ENCODE results near the gene PA2G4.
"Not testable (repeated sequence)": the region's sequence is repeated elsewhere in the genome, so short reads cannot be mapped to it uniquely, and the experiment has no call there.

PA2G4 gene

DNA sequence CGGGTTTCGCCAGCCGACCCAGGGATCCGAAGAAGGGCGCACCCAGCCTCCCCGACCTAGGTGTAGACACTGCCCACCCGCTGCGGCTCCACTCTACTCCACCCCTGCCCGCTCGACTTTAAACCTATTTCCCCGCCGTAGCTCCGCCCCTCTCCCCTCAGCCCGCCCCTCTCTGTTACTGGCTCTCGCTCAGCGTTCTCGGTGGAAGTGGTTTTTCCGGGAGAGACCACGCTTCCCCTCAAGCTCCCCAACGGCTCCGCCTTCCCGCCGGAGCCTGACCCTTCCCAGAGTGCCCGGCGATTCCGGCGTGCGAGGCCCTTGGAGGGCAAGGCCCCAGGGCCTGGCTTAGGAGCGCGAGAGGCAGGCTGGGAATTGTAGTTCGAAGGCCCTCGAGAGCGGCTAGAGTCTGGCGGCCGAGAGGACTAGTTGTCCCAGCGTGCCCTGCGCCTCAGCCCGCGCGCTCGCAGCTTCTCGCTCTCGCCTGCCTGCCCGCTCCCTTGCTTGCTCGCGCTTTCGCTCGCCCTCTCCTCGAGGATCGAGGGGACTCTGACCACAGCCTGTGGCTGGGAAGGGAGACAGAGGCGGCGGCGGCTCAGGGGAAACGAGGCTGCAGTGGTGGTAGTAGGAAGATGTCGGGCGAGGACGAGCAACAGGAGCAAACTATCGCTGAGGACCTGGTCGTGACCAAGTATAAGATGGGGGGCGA is at the start of gene PA2G4:
Gene PA2G4, plus strand, starts transcription at position 451 of the 706 bp plus-strand sequence. Its CDS starts 179 bp downstream, at position 630.
- DNase-seq (ENCODE audit: low read depth in 2 of 2): peak; percentile 98

DNA sequence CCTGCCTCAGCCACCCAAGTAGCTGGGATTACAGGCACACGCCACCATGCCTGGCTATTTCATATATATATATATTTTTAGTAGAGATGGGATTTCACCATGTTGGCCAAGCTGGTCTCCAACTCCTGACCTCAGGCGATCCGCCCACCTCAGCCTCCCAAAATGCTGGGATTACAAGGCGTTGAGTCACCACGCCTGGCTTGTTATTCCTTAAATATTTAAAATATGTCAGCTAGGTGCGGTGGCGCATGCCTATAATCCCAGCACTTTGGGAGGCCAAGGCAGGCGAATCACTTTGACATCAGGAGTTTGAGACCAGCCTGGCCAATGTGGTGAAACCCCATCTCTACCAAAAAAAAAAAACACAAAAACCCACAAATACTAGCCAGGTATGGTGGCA is 44.4 kb upstream of the PA2G4 start:
- not testable (repeated sequence) for DNase-seq (ENCODE audit: low read depth in 2 of 2)

DNA sequence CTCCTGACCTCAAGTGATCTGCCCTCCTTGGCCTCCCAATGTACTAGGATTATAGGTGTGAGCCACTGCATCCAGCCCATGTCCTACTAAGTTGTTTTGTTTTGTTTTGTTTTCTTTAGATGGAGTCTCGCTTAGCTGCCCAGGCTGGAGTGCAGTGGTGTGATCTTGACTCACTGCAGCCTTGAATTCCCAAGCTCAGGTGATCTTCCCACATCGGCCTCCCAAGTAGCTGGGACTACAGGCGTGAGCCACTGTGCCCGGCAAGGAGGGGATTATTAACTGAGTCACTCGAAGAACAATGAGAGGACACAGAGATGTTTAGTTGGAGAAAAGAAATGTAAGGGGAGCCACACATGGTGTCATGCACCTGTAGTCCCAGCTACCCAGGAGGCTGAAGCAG is 42.4 kb upstream of the PA2G4 start:
- no peak for DNase-seq (ENCODE audit: low read depth in 2 of 2)

DNA sequence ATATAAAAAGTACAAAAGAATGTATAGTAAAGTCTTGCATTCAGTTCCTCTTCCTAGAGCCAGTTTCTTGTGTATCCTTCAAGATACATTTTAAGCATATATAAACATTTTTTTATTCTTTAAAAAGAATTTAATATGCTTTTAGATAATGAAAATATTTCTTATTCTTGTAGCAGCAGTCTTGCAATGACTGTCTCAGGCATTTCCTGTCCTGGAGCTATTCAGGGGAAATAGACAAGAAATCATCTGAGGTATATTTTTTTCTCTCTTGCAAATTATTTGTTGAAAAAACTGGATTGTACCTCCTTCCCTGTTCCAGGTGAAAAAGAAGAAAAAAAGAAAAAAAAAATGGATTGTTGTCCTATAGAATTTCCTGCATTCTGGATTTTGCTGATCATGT is 41.4 kb upstream of the PA2G4 start:
- no peak for DNase-seq (ENCODE audit: low read depth in 2 of 2)

DNA sequence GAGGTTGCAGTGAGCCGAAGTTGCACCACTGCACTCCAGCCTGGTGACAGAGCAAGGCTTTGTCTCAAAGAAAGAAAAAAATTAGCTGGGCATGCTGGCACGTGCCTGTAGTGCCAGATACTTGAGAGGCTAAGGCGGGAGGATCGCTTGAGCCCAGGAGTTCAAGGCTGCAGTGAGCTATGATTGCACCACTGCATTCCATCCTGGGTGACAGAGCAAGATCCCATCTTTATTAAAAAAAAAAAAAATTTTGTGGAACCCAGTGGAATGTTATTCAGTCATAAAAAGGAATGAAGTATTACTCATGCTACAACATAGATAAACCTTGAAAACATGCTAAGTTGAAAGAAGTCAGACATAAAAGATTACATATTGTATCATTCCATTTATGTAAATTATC is 32.7 kb upstream of the PA2G4 start:
- DNase-seq (ENCODE audit: low read depth in 2 of 2): no peak

DNA sequence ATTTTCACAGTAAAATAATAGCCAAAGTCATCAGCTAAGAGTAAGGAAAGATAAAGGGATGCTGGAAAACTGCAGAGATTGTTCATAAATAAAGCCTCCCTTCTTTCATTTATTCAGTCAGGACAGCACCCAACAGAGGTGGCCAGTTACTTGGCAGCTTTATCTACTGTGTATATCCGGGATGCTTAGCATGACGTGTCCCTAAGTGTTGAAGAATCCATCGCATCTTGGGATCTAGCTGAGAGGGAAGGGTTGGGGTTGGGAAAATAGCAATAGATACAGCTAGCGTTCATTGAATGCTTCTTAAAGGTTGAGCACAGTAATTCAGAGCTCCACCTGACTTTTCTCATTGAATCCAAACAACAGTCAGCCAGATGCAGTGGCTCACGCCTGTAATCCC is 30.0 kb upstream of the PA2G4 start:
- DNase-seq (ENCODE audit: low read depth in 2 of 2): no peak

DNA sequence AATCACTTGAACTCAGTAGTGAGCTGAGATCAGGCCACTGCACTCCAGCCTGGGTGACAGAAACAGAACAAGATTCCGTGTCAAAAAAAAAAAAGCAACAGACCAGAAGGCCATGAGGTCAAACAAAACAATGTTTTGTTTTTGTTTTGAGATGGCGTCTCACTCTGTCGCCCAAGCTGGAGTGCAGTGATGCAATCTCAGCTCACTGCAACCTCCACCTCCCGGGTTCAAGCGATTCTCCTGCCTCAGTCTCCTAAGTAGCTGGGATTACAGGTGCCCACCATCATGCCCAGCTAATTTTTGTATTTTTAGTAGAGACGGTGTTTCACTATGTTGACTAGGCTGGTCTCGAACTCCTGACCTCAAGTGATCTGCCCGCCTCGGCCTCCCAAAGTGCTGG is 26.4 kb upstream of the PA2G4 start:
- DNase-seq (ENCODE audit: low read depth in 2 of 2): not testable (repeated sequence)

DNA sequence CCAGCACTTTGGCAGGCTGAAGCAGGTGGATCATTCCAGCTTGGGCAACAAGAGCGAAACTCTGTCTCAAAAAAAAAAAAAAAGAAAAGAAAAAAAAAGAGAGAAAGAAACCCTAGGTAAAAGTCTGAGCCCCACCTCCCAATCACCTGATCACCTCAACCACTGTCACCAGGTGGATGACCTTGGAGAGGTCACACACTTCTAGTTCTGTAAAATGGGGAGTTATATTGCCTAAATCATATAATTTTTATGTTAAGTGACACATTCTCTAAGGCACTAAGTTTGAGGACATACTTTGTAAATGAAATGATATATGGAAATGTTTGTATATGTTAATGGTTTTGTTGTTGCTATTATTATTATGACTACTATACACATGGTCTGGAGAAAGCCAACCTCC is 25.9 kb upstream of the PA2G4 start:
- DNase-seq (ENCODE audit: low read depth in 2 of 2): no peak

DNA sequence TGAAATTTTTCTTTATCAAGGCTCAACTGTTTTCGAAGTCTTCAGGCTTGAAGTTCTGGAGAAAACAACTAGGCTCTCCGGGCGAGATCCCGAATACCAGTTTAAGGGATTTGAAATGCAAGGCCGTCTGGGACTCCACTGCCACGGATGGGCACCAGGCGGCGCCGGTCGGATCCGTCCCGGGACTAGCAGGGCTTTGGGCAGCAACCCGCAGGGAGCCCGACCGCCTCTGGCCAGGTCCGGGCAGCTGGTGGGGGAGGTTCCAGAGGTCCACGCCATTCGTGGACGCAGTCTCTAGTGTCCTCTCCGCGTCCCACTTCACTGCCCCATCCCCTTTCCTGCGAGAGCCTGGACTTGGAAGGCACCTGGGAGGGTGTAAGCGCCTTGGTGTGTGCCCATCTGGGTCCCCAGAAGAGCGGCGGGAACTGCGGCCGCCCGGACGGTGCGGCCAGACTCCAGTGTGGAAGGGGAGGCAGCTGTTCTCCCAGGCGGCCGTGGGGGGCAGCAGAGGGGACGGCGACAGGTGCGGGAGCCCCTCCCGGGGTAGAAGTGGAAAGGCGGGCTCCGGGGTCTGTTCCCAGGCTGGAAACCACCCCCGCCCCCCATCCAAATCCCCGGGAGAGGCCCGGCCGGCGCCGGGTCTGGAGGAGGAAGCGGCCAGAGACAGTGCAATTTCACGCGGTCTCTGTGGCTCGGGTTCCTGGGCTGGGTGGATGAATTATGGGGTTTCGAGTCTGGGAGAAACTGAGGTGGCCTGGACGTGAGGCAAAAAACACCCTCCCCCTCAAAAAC is 25.2 kb upstream of the PA2G4 start:
- peak; percentile 19 to 41 for DNase-seq (ENCODE audit: low read depth in 2 of 2)

DNA sequence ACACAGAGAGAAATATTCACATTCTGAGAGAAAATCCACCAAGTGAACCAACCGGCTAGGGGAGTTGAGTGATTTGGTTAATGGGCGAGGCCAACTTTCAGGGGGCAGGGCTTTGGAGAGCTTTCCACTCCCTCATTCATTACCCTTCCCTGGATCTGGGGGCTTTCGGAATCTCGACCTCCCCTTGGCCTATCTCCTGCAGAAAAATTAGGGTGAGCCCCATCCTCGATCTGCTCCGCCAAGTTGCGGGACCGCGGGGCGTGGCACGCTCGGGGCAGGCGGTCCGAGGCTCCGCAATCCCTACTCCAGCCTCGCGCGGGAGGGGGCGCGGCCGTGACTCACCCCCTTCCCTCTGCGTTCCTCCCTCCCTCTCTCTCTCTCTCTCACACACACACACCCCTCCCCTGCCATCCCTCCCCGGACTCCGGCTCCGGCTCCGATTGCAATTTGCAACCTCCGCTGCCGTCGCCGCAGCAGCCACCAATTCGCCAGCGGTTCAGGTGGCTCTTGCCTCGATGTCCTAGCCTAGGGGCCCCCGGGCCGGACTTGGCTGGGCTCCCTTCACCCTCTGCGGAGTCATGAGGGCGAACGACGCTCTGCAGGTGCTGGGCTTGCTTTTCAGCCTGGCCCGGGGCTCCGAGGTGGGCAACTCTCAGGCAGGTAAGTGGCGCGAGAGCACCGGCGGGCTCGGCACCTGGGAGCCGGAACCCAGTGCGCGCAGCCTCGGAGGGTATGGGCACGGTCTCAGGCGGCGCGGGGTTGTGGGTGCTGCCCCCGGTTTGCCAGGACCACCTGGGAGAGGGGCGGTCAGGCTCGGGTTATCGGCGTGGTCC is 24.4 kb upstream of the PA2G4 start, which contains the start of gene ERBB3:
Gene ERBB3, plus strand, starts transcription at position 443 of the 833 bp plus-strand sequence. Its CDS starts 136 bp downstream, at position 579.
- DNase-seq (ENCODE audit: low read depth in 2 of 2): peak; percentile 59 to 61

DNA sequence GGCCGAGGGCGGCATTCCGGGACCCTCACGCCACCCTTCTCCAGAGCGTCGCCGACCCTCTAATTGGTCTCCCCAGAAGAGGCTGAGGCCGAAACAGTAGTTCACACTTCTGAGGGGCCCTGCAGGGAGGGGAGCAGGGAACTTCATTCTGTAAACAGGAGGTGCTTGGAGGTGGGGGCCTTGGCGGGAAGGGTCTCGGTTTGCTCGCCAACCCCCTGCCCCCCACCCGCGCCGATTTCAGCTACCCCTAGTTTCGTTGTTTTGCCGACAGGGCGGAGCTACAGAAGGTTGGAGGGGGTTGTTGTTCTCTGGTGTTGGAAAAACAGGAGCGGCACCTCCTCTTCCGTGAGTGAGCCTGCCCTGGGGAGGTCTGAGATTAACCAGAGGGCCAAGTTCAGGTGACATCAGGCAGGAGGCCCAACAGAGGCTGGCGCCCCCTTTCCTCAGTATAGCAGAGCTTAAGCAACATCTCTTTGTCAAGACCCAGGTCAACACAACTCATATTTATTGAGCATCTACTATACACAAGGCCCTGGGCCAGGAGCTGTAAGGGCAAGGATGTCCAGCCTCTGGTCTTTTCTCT is 23.7 kb upstream of the PA2G4 start:
- DNase-seq (ENCODE audit: low read depth in 2 of 2): no peak

DNA sequence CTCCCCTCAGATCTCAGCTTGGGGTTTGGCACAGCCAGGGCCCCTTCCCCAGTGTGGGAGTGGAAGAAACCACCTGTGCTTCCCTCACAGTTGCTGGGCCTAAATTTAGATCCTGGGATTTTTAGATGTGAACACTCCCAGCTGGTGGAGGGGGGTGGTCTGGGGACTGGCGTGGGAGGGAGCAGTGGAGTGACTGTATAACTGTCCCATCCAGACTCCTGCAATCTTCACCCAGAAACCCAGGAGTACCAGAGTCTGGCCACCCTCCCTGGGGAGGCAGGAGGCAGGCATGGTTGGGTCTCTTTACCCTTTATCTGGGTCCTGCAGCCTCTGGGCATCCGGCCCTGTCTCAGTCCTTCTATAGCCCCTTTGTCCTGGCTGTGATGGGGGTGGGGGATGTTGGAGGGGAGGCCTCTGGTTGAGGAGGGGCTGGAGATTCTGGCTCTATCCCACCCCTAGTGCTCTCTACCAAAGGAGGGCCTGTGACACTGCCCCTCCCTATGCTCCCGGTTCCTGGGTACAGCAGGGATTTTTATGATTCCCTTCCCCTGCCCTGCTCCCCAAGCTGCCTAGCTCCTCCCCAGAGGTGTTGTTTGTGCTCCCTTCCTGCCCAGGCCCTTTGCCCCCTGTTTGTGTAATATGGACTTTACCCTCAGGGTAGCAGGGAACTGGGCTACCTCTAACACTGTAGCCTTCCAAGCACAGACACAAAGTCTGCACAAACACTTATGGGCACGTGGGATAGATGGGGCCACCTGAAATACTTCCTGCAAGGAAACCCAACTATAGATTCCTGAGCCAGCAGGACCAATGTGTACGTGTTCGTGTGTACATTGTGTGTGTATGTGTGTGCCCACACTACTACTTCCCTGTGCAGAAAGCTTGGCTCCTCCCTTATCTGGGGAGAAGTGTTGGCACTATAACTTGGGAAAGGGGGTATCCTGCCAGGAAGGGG is 22.7 kb upstream of the PA2G4 start:
- DNase-seq (ENCODE audit: low read depth in 2 of 2): no peak

DNA sequence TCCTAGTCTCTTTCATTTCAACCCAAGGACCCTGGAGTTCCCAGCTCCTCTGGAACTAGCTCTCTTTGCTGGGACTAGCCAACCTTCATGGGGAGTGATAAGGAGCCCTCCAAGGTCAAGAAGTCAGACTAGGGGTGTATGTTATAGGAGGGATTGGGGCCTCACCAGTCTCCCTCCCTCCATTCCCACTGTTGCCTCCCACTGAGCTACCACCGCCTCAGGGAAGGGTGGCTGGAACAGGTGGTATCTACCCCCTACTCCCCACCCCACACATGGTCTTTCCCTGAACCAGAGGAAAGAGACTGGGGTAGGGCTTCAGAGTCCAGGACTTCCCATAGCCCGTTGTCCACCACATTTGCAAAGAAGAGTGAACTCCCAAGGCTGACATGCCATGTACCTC is 22.0 kb upstream of the PA2G4 start:
- DNase-seq (ENCODE audit: low read depth in 2 of 2): no peak

DNA sequence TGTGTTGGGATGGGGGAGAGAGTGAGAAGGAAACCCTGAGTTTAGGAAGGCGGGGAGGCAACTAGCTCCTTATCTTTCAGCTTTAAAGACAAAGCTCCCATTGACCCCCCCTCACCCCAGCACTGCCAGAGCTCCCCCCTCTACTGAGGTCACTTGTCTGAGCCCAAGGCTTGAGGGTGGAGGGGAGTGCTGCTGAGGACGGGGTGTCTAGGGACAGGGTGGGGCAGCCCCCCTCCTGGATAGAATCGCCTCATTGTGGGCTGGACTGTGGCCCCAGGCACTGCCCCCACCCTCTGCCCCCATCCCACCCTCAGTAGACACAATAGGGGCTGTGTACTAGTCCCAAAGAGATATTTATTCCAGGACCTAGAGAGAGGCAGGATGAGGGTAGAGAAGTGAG is 21.4 kb upstream of the PA2G4 start:
- DNase-seq (ENCODE audit: low read depth in 2 of 2): no peak

DNA sequence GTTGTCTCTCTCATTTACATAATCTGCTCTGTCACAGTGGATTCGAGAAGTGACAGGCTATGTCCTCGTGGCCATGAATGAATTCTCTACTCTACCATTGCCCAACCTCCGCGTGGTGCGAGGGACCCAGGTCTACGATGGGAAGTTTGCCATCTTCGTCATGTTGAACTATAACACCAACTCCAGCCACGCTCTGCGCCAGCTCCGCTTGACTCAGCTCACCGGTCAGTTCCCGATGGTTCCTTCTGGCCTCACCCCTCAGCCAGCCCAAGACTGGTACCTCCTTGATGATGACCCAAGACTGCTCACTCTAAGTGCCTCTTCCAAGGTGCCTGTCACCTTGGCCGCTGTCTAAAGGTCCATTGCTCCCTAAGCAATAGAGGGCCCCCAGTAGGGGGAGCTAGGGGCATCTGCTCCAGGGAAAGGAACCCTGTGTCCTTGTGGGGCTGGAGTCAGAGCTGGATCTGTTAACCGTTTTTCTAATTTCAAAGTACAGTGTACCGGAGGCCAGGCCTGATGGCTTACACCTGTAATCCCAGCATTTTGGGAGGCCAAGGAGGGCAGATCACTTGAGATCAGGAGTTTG is 19.3 kb upstream of the PA2G4 start:
- DNase-seq (ENCODE audit: low read depth in 2 of 2): no peak

DNA sequence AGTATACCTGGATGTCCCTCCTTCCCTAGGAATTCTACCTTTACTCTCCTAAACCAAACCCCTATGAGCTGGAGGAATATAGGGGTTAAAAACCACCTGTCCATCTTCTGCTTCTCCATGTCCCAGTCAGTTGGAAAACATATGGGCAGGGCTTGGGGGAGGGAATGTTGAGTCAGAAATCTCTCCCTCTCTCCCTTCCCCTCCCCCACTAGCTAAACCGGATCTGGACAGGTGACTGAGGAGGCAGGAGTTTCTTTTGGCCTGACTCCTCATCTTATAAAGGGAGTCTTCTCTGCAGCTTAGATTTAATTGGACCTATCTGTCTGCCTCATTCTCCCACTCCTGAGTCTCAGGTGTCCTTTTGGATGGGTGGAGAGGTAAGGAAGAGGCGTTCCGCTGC is 18.3 kb upstream of the PA2G4 start:
- DNase-seq (ENCODE audit: low read depth in 2 of 2): no peak

DNA sequence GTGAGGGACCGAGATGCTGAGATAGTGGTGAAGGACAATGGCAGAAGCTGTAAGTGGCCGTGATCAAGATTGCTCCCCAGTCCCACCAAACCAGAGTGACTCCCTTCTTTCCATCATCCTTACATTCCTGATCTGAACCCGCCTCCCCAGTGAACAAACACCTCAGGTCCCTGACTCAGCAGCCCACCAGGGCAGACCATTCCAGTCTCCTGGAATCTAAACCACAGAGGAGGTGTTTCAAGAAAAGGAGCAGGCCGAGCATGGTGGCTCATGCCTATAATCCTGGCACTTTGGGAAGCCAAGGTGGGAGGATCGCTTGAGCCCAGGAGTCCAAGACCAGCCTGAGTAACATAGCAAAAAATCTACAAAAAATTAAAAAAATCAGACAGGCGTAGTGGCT is 17.8 kb upstream of the PA2G4 start:
- no peak for DNase-seq (ENCODE audit: low read depth in 2 of 2)

DNA sequence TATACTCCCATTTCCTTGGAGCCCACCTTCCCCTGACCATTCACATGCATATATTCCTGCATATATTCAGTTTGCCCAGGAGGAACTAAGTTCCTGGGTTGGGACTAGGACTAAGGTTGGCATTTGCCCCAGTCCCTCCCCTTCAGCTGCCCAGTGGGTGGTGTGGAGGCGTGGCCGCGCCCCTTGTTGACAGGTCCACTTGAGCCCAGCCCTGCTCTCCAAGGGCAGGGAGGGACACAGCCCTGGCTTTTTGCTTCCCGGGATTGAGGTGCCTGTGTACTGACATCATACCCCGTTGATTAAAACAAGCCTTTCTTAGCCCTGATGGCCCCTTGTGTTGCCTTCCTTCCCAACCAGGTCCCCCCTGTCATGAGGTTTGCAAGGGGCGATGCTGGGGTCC is 17.1 kb upstream of the PA2G4 start:
- DNase-seq (ENCODE audit: low read depth in 2 of 2): no peak

DNA sequence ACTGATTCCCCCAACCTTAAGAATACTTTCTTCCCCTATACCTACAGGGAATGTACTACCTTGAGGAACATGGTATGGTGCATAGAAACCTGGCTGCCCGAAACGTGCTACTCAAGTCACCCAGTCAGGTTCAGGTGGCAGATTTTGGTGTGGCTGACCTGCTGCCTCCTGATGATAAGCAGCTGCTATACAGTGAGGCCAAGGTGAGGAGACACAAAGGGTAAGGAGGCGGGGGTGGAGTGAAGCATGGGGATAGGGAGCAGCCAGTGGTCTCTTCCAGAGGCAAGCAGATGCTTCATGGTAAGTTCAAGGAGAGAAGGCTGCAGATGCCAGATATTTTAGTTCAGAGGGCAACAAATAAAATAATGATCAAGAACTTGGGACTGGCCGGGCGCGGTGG is 6.6 kb upstream of the PA2G4 start:
- no peak for DNase-seq (ENCODE audit: low read depth in 2 of 2)

DNA sequence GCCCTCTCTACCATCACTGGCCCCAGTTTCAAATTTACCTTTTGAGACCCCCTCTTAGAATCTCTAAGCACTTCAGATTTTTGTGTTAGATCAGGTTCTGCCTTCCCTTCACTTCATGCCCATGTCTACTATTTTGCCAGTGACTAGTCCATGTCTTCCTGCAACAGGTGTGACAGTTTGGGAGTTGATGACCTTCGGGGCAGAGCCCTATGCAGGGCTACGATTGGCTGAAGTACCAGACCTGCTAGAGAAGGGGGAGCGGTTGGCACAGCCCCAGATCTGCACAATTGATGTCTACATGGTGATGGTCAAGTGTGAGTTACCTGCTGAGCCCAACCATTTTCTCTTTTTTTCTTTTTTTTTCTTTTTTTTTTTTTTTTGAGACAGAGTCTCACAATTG is 5.8 kb upstream of the PA2G4 start:
- DNase-seq (ENCODE audit: low read depth in 2 of 2): no peak
